HUDEP-2 (cell line): ENCODE data around the gene GALNT9.

Experiments
- DNase-seq, 76 experiments: peaks; one replicate each; lab custom pipeline; 2025; ENCODE audit not compliant: unreplicated experiment in 76 of 76; lab: John Stamatoyannopoulos, UW

The GALNT9 gene

DNA sequence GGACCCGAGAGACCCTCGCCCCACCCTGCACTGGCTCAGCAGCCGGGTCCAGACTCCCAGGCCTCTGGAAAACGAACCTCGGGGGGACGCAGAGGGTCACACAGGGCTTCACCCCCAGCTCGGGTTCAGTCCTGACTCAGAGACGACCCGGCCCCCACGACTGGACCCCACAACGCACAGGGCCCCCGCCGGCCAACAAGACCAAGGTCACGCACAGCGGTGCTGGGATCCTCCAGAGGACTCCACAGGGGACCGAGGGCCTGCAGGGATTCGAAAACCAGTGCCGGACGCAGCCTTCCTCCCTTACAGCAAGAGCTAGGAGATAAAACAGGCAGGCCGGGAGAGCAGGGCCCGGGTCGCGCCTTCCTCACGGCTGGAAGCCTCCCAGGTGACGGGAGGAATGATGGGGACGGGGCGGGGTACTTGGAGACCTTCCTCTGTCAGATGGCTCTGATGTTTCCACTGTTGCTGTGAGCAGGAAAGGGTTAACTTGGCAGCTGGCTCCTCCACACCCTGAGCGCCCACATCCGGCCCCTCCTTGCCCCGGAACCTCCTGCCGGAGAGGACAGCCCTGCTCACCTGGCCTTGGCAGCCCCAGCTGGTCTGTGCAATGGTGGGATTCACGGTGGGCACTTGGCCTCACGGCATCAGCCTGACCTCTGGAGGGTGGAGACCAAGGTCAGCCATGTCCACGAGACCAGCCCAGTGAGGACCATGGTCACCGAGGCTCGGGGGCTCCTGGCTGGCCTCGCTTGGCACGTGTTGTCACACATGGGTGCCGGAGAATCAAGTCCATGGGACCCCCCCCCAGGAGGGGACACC lies 46.2 kb downstream of the GALNT9 start:
- no peak for DNase-seq

DNA sequence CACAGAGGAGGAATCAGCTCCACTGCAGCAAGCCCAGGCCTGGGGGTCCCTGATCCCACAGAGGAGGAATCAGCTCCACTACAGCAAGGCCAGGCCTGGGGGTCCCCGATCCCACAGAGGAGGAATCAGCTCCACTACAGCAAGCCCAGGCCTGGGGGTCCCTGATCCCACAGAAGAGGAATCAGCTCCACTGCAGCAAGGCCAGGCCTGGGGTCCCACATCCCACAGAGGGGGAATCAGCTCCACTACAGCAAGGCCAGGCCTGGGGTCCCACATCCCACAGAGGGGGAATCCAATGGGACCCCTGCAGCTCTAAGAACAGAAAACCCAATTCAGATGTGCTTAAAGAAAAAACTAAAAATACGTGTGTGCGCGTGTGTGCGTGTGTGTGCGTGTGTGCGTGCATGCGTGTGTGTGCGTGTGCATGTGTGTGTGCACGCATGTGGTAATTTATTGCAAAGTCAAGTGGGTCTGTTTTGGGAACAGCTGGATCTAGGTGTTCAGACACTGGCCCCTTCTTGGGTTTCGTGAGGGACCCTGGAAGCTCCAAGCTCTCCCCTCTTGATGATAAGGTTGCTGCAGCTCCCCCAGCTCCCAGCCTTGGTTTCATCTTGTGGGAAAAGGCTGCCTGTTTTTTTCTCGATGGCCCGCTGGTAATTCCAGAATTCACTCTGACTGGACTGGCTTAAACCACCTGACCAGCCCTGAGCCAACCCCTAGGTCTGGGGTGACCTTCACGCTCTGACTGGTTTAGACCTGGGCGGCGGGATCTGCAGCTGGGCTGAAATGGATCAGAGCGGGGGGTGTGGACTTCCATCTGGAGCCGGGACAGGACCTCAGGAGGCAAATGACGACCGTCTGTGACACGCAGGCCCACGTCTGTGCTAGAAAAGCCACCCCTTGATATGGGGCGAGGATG lies 47.1 kb downstream of the GALNT9 start:
- DNase-seq = no peak

DNA sequence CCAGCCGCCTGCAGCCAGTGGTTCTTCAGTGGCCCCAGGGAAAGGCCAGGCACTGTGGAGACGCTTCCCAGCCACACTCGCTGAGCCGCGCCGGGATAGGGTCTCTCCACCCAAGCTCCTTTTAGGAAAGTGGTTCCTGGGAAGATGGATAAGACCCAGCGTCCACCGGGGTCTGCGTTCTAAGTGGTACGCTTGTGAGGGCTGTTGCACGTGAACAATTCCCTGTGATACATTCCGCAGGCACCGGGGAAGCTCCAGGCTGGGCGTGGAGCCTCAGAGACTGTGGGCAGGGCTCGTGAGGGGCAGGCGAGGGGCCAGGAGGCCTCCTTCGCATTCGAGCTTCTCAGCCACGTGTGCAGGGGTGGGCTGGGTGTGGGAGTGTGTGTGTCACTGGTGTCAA lies 48.4 kb downstream of the GALNT9 start:
- DNase-seq = no peak

DNA sequence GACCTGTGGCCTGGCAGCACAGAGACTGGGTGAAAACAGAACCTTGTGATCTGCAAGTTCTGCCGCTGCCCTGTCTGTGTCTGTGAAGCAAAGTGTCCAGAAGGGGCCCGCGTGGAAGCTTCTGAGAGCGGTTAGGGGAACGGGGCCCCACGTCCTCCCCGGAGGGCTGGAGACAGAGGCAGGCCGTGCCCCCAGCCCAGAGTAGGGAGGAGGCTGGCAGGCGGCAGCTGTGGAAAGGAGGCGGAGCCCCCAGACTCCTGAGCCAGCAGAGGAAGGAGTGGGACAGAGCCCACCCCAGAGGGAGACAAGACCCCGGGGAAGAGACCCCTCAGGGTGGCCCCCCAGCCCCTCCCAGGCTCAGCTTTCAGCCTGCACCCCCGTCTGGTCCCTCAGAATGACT lies 49.0 kb downstream of the GALNT9 start:
- DNase-seq = no peak

DNA sequence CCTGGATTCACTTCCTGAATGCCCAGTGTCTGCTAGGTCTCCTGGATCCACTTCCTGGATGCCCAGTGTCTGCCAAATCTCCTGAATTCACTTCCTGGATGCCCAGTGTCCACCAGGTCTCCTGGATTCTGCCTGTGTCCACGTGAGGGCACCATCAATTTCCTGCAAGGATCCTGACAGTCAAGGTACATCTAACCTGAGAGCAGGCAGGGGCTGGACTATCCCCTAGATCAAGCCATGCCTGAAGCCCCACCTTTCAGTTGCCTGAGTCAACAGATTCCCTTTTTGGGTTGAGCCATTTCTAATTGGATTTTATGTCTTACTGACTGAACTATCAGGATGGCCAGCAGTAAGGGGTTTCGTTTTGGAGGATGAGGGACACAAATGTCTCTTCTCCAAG lies 49.5 kb downstream of the GALNT9 start:
- no peak for DNase-seq

DNA sequence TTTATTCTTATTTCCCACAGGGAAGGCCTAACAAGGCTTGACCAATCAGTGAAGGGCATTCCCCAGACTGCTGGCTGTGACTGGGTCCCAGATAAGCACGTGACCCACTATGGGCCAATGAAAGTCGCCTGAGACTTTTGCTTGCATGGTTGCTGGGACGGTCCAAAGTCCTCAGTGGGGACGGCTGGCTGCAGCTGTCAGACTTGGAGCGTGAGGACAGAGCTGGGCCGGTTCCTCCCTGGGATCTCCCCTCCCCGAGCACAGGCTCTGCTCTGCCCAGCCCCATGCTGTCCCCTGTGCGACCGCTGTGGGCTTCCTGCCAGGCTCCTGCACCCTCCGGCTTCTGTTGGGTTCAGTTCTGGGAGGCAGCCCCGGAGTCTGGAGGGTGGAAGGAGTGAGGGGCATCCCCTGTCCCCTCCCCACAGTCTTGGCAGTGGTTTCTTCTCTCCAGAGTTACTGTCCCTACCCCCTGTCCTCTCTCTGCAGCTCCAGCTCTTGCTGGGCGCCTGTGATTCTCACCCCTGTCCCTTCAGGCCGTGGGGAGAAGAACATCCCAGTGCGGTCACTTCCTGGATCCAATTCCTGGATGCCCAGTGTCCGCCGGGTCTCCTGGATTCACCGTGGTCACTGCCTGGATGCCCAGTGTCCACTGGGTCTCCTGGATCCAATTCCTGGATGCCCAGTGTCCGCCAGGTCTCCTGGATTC lies 50.1 kb downstream of the GALNT9 start:
- no peak for DNase-seq

DNA sequence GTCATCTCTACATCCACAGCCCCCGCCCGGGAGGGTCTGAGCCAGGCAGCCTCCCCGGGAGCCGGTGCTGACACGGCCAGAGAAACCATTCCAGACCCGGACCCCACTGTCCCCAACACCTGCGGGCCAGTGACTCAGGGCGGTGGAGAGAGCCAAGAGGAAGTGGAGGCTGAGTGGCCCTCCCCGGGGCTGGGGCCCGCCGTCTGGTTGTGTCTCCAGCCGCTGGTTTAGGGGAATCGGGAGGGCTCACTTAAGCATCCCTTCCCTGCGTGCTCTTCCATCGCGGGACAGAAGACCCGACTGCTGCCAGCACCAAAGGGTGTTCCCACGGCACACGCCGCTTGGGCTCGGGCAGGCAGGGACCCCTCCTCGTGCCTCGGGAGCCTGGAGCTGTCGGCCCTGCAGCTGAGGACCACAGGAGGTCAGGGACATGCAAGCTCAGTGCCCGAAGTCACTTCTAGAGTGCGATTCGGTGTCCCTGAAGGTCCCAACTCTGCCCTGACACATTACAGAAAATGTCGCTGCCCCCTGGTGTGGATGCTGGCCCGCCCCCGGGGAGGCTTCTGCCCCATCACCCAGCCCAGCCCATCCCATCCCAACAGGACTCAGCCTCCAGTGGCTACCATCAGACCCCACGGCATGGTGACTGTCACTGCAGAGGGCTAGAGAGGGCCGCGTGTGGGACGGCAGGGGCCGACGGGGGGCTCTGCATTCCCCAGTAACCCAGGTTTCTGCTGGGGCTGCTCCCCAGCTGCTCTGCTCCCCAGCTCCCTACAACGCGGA lies 50.8 kb downstream of the GALNT9 start:
- no peak for DNase-seq

DNA sequence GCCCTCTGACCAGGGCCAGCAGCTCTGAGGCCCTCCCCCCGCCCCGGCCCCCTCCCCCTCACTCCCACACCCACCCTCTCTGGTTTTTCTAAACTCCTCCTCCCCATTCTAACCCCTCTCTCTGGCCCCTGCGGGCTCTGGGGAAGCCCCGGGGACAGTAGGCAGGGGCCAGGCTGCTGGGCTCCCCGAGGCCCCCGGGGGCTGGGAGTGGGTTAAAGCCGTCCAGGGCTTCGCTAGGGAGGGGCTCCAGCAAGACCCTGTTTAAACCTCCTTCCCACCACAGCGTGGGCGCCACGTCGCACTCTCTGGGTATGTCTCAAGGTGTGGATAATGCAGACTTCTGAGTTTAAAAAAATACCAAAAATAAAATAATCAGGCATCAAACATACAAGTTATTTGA lies 51.4 kb downstream of the GALNT9 start:
- DNase-seq = no peak

DNA sequence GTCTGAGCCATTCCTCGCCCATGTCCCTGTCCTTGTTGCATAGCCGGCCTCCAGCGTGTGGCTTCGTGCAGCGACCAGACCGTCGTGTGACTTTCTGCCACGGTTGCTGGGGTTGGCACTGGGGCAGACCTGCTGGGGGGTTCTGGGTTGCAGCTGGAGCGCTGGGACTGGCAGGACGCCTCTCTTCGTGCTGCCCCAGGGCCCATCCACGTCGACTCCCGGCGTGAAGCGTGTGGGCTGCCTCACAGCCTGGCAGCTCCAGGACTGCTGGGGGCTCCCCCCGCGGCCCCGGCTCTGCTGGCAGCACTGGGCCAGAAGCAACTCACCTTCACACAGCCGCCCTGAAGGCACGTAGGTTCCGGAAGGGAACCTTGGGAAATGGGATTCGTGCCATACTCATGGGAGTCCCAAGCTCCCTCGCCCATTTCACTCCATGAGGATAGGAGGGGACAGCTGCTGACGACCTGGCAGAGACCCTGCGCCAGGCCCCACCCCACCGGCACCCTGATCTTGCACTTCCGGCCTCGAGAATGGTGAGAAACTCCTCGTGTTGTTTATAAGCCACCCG lies 51.9 kb downstream of the GALNT9 start:
- DNase-seq = no peak

DNA sequence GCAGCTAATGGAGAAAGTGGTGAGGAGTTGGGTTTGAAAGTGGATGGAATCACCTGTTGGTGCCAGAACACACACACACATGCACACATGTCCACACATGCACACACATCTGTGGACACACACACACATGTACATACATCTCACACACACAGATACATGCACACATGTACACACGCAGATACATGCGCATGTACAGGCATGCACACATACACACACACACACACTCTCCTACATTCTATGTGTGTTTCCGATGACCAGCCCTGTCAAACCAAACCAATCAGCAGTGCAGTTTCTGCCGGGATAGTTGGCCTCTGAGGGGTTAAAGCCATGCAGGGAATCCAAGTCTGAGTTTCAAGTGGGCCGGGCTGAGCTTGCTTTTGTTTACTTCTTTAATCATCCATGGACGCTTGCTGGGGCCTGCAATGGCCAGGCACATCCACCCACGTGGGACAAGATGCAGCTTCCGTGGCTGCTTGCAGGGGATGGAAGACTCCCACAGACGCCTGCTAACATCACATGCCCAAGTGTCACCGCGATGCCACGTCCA lies 52.5 kb downstream of the GALNT9 start:
- DNase-seq = no peak

DNA sequence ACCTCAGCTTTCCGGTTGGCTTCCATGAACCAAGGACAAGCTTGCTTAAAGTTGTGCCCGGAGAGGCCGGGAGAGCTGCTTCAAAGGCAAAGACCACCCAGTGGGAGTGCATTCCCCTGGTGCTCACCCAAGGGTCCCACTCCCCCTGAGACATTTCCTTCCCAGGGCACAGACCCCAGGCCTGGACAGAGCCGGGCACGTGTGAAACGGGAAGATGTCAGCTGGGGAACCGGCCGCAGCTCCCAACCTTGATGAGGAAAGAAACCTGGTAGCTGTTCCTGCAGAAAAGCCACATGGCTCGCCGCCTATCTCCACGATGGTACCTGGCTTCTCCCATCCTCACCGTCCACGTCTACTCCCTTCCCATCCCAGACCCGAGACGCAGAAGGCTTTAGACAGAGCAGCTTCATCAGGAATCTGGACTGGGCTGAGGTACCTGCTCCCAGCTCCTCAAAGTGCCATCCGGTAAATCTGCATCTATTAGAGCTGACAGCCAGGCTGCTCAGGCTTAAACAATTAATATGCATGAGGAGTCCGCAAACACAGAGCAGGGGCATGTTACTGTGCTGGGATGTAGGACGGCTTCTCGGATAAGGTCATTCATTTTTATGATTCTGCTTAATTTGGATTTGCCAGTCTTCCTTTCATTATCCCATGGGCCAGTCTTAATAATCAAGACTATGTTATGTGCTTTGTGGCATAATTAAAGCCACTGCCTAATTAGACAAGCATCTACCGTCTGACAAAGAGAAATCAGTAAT lies 53.1 kb downstream of the GALNT9 start:
- no peak for DNase-seq

DNA sequence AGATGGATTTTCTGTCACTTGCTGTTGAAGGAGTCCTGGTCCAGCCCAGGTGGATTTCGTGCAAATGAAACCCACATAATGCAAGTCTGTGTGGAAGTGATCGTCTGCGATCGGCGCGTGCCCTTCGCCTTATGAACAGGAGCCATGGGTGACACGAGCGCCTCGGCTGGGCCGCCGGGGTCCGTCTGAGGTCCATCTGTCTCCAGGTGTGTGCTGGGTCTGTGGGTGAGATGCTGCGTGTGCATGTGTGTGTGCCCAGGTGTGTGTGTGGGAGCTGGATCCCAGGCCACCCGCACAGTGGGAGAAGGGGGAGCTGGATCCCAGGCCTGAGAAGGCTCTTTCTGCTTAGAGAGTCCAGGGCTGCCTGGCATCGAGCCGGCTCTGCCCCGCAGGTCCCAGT lies 53.8 kb downstream of the GALNT9 start:
- no peak for DNase-seq

DNA sequence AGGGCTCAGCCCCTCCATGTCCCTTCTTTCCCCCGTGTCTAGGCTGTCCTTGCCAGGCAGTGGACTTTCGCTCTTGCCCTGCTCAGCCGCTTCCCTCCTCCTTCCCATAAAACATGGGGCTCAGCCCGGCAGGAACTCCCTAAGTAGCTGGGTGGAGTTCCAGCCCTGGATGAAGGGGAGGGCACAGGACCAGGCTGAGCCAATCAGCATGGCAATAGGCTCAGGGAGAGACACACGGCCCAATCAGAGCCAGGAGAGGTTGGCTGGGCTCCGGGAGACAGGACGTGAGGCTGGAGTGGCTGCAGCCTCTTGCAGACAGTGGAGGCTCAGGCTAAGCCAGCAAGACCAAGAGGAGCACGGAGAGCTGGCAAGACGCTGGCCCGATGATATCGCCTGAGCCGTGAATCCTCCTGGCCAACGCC lies 54.3 kb downstream of the GALNT9 start:
- no peak for DNase-seq

DNA sequence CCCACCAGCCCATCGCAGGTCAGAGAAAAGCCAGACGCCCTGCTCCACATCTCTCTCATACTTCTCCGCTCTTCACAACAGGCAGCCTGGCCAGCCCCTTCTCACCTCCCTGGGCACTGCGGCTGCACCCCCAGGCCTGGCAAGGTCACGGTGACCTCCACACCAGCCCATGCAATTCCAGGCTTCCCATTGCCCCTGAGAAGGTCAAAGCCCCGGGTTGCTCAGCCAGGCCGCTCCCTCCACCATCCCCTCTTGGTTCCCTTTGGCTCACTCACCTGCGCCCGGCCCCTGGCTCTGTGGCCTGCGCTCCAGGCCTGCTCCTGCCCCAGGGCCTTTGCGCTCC lies 55.4 kb downstream of the GALNT9 start:
- no peak for DNase-seq

DNA sequence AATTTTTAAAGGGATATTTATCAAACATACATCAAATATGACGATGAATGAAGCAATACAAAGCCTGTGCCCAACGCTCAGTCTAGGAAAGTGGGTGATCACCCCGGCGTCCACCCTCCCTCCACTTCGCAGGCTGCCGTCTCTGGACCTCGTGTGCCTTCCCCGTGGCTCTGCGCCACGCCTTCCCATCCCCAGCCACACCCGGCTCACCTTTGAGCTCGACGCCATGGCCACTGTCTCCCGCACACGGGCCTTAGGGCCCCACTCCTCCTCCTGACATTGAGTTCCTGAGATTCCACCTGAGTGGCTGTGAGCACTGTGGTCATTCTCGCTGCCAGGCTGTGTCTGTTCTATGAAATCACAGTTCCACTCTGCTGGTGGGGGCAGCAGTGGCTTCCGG lies 56.7 kb downstream of the GALNT9 start:
- DNase-seq = no peak

DNA sequence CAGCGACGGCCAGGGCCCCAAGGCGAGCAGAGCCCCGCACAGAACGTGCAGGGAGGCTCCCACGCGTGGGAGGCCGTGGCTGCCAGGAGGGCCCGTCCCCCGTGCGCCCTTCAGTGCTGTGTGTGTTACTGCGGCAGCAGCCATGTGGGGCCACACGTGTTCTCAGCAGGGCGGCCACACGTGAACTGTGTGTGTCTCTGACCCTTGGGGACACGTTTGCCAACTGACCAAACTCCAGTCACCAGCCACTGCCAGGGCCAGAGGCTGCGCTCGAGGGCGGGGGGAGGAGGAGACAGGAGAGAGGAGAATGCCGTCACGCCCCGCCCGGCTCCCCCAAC lies 57.7 kb downstream of the GALNT9 start:
- DNase-seq = no peak

DNA sequence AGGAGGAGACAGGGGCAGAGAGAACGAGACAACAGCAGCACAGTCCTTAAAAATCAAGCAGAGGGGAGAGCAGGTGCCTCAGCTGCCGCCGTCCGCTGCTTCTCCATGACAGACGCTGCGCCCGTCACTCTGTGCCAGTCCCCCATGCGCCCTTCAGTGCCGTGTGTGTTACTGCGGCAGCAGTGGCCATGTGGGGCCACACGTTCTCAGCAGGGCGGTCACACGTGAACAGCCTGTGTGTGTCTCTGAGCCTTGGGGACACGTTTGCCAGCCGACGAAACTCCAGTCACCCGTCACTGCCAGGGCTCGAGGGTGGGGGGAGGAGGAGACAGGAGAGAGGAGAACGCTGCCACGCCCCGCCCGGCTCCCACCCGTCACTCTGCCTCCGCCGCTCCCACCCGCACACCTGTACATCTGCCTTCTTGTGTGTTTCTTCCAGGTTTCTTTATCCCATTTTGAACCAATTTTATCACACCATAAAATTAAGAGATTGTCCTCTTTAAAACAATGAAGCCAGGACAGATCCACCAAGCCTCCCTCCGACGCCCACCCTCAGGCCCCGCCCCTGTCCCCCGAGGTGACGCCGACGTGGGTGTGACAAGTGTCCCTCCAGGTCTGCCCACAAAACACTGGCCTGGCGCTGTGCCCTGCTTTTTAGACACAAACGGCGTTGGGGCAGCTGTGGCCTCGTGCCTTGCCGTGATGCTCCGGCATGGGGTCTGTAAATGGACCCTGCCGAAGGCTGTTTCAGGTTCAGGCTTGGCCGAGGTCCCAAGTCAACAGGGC lies 58.2 kb downstream of the GALNT9 start:
- DNase-seq = no peak

DNA sequence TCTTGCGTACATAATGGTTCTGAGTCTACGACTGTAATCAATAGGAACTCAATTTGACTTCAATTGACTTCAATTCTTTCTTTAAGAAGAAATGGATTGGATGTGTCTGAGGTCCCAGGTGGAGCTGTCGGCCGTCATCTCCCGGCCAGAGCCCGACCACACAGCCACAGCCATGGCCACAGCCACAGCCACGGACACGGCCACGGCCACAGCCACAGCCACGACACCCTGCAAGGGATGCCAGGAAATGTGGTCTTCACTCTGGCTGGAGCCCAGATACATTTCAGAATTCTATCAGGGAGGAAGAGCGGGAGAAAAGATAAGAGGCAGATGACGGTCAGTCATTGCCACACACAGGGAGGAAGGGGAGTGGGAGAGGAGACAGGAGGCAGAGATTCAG lies 58.9 kb downstream of the GALNT9 start:
- no peak for DNase-seq
